ENCODE data around the gene PLD4.
"Not testable (repeated sequence)": the region's sequence is repeated elsewhere in the genome, so short reads cannot be mapped to it uniquely, and the experiment has no call there.

Gene PLD4

GRCh38 chr14:104924421-104925213, at the start of gene PLD4:
Gene PLD4 (plus strand): TSS chr14:104924879. CDS start chr14:104927141, 2,262 bp downstream.
- no peak for DNase-seq

- no peak for DNase-seq
These were observed 49.3 kb upstream of the PLD4 start for GRCh38 chr14:104875412-104875751.

GRCh38 chr14:104875811-104876210, 48.9 kb upstream of the PLD4 start:
- no peak for DNase-seq

GRCh38 chr14:104876251-104876699, 48.4 kb upstream of the PLD4 start:
- DNase-seq = no peak

GRCh38 chr14:104877066-104877805, 47.4 kb upstream of the PLD4 start:
- DNase-seq = no peak

GRCh38 chr14:104877806-104878550, 46.7 kb upstream of the PLD4 start:
- DNase-seq = no peak

- no peak for DNase-seq
These were observed 46.1 kb upstream of the PLD4 start for GRCh38 chr14:104878582-104878981.

GRCh38 chr14:104879201-104879982, 45.3 kb upstream of the PLD4 start:
- DNase-seq = no peak

GRCh38 chr14:104879983-104880565, 44.6 kb upstream of the PLD4 start:
- DNase-seq = no peak

- DNase-seq = no peak
These were observed 44.0 kb upstream of the PLD4 start for GRCh38 chr14:104880584-104881210.

- DNase-seq = no peak
These were observed 43.2 kb upstream of the PLD4 start for GRCh38 chr14:104881369-104881979.

GRCh38 chr14:104882325-104882973, 42.2 kb upstream of the PLD4 start:
- peak; percentile 17 for DNase-seq

- no peak for DNase-seq
These were observed 41.6 kb upstream of the PLD4 start for GRCh38 chr14:104882991-104883660.

GRCh38 chr14:104883681-104884361, 40.9 kb upstream of the PLD4 start:
- no peak for DNase-seq

GRCh38 chr14:104884381-104884780, 40.3 kb upstream of the PLD4 start:
- not testable (repeated sequence) for DNase-seq

GRCh38 chr14:104885031-104885972, 39.4 kb upstream of the PLD4 start:
- no peak for DNase-seq

GRCh38 chr14:104885973-104886689, 38.5 kb upstream of the PLD4 start:
- no peak for DNase-seq
